DND-41 (cell line): ENCODE results near the gene CCDC63.

Experiments
- CTCF ChIP-seq: IDR thresholded peaks from 2 replicates; pipeline ENCODE4 v1.5.1; 2012; ENCODE audit warnings: borderline replicate concordance, low read length, moderate library complexity, mild to moderate bottlenecking; ENCODE audit not compliant: poor library complexity, severe bottlenecking; ENCODE audit errors: extremely low read depth
- EZH2 ChIP-seq: IDR thresholded peaks from 3 replicates; pipeline ENCODE4 v1.6.1; 2012; ENCODE audit warnings: borderline replicate concordance, low read depth, mild to moderate bottlenecking, moderate library complexity, low read length, inconsistent platforms; ENCODE audit not compliant: severe bottlenecking

- TF ChIP-seq CTCF, result no peak
- no peak for TF ChIP-seq EZH2
These were observed 2.4 kb downstream of the CCDC63 start for GRCh38 chr12:110849221-110849620.
